ENCODE results near the gene ARL8B. TPM values are rescaled to one million over a fixed set of nuclear protein-coding genes. Genes with fewer than 3 reads are reported as not detected.

The ARL8B gene
- total and polyA plus RNA-seq, 10 of the 15 experiments (the other 5 are each of a cell fraction or from before 2014, with no cell fraction given) = 22.0 to 80.6 (median 43.7) TPM

DNA sequence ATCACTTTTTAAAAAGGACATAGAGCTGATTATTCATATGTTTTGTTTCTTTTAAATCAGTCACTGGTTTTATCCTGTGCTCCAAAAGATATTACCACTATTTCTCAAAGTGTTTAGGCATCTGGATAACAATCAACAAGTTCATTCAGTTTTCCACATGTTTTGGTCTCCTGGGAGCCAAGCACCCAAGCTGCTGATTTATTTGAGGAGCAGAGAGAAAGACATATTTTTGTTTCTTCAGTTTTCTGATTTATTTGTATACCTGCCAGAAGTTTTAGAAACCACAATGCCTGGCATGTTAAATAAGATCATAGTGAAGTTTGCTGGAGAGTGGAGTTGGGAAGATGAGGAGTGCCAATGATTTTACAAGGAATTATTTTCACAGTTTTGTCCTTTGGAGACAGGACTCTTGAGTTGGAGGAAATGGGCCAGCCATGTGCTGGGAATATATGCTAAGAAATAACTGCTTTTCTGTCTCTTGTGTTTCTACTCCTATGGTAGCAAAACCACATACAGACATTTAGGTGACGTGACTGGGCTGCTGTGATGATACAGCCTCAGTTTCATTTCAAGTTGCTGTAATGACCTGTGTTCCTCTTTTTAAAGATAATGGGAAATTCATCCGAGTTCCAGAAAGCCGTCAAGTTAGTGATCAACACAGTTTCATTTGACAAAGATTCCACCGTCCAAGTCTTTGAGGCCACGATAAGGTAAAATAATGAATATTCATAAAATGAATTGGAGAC, 77.1 kb downstream of the ARL8B start (continued):
- TF ChIP-seq ZBTB33 (IDR thresholded peaks at IDR 0.05) (no peak), GABPA (IDR thresholded peaks at IDR 0.05; ENCODE audit: low read depth) (no peak), FOXK2 (IDR thresholded peaks at IDR 0.05) (no peak), BACH1 (IDR thresholded peaks at IDR 0.05; ENCODE audit: borderline replicate concordance) (peak; percentile 53; the same call in 1 of the 2 replicates), ZZZ3 (IDR thresholded peaks at IDR 0.05; ENCODE audit: control insufficient read depth, insufficient read length, low read depth) (no peak), RBBP5 (conservative IDR thresholded peaks at IDR 0.05) (no peak), ZNF622 (IDR thresholded peaks at IDR 0.05) (no peak), NFYA (IDR thresholded peaks at IDR 0.05; ENCODE audit: borderline replicate concordance, low read depth, low read length) (no peak), IRF4 (IDR thresholded peaks at IDR 0.05; ENCODE audit: low read depth, low read length) (0 out of 2 replicates have a peak, but pooled peaks have one; percentile 11), YY1 (IDR thresholded peaks at IDR 0.05; ENCODE audit: low read depth, low read length) (no peak), JUNB (IDR thresholded peaks at IDR 0.05) (peak; percentile 36), SUPT20H (IDR thresholded peaks at IDR 0.05; ENCODE audit: borderline replicate concordance, control insufficient read depth, low read depth, low read length) (no peak), SREBF1 (IDR thresholded peaks at IDR 0.05; ENCODE audit: low read length) (no peak), SPI1 (IDR thresholded peaks at IDR 0.05; ENCODE audit: borderline replicate concordance, insufficient read depth, low read depth, low read length) (peak; percentile 97), NR2C1 (IDR thresholded peaks at IDR 0.05) (no peak), EZH2 (IDR thresholded peaks at IDR 0.05; ENCODE audit: borderline replicate concordance, control insufficient read depth, low read depth, low read length) (no peak), NFXL1 (IDR thresholded peaks at IDR 0.05; ENCODE audit: borderline replicate concordance) (no peak), DPF2 (IDR thresholded peaks at IDR 0.05) (peak; percentile 69), TARDBP (IDR thresholded peaks at IDR 0.05; ENCODE audit: borderline replicate concordance) (no peak), SMARCA5 (IDR thresholded peaks at IDR 0.05) (0 out of 2 replicates have a peak, but pooled peaks have one; percentile 50), TBL1XR1 (IDR thresholded peaks at IDR 0.05; ENCODE audit: low read depth, low read length) (peak; percentile 69; the same call in 1 of the 2 replicates), SMAD1 (IDR thresholded peaks at IDR 0.05; ENCODE audit: low read depth, partially characterized antibody) (no peak), RUNX3 (IDR thresholded peaks at IDR 0.05; ENCODE audit: low read length) (peak; percentile 92), TCF12 (IDR thresholded peaks at IDR 0.05; ENCODE audit: low read depth, low read length) (no peak), CBX3 (IDR thresholded peaks at IDR 0.05; ENCODE audit: borderline replicate concordance, low read depth) (no peak), BMI1 (IDR thresholded peaks at IDR 0.05; ENCODE audit: borderline replicate concordance) (peak; percentile 32; the same call in 1 of the 2 replicates), RELA (IDR thresholded peaks at IDR 0.05; ENCODE audit: borderline replicate concordance, partially characterized antibody) (no peak)
- TF ChIP-seq, protein P1, sequence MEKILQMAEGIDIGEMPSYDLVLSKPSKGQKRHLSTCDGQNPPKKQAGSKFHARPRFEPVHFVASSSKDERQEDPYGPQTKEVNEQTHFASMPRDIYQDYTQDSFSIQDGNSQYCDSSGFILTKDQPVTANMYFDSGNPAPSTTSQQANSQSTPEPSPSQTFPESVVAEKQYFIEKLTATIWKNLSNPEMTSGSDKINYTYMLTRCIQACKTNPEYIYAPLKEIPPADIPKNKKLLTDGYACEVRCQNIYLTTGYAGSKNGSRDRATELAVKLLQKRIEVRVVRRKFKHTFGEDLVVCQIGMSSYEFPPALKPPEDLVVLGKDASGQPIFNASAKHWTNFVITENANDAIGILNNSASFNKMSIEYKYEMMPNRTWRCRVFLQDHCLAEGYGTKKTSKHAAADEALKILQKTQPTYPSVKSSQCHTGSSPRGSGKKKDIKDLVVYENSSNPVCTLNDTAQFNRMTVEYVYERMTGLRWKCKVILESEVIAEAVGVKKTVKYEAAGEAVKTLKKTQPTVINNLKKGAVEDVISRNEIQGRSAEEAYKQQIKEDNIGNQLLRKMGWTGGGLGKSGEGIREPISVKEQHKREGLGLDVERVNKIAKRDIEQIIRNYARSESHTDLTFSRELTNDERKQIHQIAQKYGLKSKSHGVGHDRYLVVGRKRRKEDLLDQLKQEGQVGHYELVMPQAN (conservative IDR thresholded peaks at IDR 0.05) = no peak
- TF ChIP-seq, protein P2, sequence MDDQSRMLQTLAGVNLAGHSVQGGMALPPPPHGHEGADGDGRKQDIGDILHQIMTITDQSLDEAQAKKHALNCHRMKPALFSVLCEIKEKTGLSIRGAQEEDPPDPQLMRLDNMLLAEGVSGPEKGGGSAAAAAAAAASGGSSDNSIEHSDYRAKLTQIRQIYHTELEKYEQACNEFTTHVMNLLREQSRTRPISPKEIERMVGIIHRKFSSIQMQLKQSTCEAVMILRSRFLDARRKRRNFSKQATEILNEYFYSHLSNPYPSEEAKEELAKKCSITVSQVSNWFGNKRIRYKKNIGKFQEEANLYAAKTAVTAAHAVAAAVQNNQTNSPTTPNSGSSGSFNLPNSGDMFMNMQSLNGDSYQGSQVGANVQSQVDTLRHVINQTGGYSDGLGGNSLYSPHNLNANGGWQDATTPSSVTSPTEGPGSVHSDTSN (IDR thresholded peaks at IDR 0.05; ENCODE audit: insufficient replicate concordance, low read depth, low read length) = no peak

Data from GM12878 (cell line).